GM19099 (cell line): ENCODE data around the gene POLR1H.
A peak's percentile ranks its signal among the peaks of the same experiment; 100 is the strongest.

Experiments
- POLR2A ChIP-seq: IDR thresholded peaks from 3 replicates; pipeline ENCODE4 v1.6.1; 2011; ENCODE audit warnings: low read depth; ENCODE audit not compliant: insufficient read length; ENCODE audit errors: extremely low read depth

POLR1H gene, protein sequence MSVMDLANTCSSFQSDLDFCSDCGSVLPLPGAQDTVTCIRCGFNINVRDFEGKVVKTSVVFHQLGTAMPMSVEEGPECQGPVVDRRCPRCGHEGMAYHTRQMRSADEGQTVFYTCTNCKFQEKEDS

DNA sequence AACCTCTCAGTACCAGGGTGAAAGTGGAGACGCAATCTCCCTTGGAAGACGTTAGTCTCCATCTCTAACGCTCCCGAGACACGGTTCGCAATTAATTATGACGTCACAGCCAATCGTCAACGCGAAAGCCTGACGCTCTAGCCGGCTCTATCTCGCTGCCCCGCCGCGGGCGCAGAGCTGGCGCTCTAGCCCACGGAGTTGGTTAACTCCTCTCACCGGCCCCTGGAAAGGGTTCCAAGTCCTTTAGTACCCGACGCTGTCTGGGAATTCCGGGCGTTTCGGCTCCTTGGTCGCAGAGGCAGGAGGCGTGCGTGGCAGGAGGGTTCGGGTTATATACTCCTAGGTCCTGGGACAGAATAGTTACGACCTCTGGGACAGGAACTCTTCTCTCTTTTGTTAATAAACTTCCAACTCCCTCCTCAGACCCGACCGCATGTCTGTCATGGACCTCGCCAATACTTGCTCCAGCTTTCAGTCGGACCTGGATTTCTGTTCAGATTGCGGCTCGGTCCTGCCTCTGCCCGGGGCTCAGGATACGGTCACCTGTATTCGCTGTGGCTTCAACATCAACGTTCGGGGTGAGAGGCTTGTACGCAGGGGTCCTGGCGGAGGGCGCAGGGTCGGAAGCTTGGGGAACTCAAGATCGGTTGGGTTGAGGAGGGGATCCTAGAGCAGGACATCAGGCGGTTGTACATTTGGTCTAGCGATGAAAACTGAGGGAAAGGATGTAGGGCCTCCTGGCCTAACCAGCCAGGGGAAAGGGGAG is at the start of gene POLR1H:
Gene POLR1H, plus strand, starts transcription at position 174 of the 766 bp plus-strand sequence. Its CDS starts 260 bp downstream, at position 434.
- peak; percentile 91 for TF ChIP-seq POLR2A

DNA sequence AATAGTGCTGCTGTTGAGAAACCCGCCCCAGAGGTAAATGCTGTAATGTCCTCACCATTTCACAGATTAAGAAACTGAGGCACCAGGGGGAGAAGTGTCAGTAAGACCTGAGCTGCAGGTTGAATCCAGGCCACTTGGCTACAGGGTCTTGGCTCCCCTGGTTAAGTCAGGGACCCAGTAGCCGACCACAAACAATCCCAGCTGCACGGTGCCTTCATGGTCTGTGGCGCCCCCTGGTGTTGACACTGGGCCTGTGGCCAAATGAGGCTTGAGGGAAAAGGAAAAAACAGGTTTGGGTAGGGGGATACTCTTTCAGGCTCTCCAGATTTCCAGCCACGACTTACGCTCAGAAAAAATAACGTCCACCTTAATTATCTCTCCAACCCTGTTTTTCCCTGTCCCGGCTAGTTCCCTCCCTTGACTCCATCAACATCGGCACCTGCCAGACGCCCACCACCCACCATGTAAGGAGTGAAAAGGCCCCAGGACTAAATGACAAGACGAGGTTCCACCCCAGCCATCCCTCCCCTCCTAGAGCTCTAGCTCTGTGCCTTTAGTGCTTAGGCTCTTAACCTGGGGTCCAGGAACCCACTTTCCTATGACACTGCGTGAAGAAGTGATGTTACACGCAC is 47.7 kb upstream of the POLR1H start:
- TF ChIP-seq POLR2A = no peak

DNA sequence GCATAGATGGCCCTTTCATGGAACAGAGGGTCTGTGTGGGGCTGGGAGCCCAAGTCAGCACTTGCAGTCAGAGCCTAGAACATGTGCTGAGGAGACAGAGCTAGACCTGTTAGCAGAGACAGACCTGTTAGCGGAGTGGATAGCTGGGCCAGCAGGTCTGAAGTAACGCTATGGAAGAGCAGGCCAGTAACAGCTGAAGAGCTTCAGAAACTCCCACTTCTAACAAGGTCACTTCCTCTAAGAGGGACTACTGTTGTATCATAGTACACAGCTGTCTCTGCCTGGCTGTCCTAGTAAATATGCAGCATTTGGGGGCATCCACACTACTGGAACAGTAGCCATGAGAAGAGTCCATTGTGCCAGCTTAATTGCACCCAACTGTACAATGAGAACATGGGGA is 41.2 kb upstream of the POLR1H start:
- TF ChIP-seq POLR2A = no peak

GRCh38 chr6:30020626-30021025 is 40.4 kb upstream of the POLR1H start:
- no peak for TF ChIP-seq POLR2A

- no peak for TF ChIP-seq POLR2A
Measured at GRCh38 chr6:30022189-30022588, 38.9 kb upstream of the POLR1H start.

GRCh38 chr6:30025186-30025585 is 35.9 kb upstream of the POLR1H start:
- no peak for TF ChIP-seq POLR2A

- no peak for TF ChIP-seq POLR2A
Measured at GRCh38 chr6:30029588-30029987, 31.5 kb upstream of the POLR1H start.

DNA sequence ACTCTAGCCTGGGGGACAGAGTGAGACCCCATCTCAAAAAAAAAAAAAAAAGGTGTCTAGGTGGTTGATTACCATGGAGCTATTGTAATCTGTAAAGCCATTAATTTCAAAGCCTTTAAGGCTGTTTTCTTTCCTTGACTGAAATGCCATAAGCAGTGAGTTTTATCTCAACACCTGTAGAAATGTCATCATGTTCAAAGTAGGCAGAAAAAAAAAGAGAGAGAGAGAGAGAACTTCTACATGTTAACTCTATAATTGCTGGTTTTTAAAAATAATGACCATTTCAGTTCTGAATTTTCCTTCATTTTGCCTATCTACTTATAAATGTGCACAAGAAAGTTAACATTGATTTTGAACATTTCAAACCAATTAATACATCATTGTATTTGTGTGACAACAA is 29.7 kb upstream of the POLR1H start:
- no peak for TF ChIP-seq POLR2A

DNA sequence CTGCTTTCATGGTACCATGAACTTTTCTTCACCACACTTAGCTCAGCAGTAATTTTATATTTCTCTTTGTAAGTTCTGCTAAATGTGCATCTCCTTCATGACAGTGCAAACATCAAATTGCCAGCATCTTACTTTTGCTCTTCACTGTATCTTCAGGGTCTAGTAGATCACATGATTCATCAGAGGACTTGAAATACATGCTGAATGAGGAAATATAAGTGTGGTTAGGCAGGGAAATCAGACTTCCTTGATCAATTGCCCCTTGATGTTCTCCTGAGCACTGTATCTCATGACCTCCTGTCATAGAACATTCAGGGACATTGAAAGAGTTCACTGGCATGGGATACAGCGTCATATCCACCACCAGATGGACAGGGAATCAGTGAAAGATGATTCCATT is 25.3 kb upstream of the POLR1H start:
- no peak for TF ChIP-seq POLR2A

DNA sequence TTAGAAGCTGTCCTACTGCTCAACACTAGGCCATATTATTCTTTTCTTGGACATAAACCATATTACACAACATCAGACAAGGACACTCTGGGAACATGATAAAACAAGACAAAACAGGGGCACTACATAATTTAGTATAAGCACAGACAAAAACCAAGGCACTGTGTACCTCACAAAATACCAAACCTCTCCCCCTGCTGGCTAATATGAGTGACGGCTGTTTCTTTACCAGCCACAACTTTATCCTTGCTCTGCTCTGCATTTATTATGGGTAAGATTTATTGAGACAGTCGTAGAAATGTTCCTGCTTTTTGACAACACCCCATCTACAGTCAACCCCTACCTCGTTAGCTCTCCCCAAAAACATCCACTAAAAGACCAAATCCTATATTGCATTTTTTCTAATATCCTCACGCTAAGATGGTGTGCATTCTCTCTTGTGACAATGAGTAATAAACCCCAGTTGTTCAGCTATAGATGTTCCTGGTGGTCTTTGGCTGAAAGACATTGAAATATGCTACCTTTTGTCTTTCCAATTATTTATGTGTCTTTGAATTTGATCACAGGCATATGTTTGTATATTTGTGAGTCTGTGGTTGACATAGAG is 23.8 kb upstream of the POLR1H start:
- TF ChIP-seq POLR2A = no peak

GRCh38 chr6:30041221-30041620 is 19.8 kb upstream of the POLR1H start:
- no peak for TF ChIP-seq POLR2A

DNA sequence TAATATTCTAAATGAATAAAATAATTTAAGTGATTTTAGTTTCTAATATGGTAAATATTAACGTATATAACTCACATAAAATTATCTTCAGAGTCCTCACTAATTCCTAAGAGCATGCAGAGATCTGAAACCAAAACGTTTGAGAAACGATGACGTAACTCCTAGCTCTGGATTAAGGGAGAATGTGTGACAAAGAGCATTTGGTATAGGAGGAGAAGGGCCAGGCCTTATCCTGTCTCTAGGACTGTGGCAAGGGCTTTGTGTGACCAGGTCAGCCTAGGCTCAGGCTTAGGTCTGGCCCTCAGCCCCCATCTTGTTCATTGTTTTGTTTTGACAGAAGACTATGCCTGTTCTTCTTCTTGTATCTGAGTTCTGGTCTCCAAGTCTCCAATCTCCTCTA is 19.2 kb upstream of the POLR1H start:
- no peak for TF ChIP-seq POLR2A

- no peak for TF ChIP-seq POLR2A
Measured at GRCh38 chr6:30042476-30042875, 18.6 kb upstream of the POLR1H start.

- no peak for TF ChIP-seq POLR2A
Measured at GRCh38 chr6:30042914-30043313, 18.2 kb upstream of the POLR1H start.

- TF ChIP-seq POLR2A = no peak
Measured at GRCh38 chr6:30043744-30044143, 17.3 kb upstream of the POLR1H start.

DNA sequence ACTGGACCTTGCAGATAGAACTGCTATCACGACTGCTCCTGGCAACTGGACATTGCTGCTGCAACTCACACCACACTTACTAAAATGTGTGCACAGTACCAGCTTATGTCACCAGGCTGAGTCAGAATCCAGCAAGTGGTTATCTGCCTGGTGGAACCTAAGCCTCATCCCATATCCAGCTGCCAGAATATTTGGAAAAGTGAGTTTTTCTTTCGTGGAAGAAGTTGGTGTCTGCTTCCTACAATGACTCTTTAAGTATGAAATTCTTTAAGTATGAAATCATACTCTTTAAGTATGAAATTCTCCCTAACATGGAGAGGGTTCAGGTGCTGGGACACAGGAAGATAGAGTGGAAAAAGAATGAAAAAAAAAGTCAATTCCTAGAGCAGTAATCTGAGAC is 16.4 kb upstream of the POLR1H start:
- TF ChIP-seq POLR2A = no peak
